OCI-LY3 (cell line): ENCODE measurements around the gene CNIH2.

Experiments used
- CTCF ChIP-seq: fragments of 200-600, 300-600 bp; sonication (generic); IDR thresholded peaks from 2 replicates; pipeline ENCODE4 v1.5.1; 2014; ENCODE audit warnings: antibody characterized with exemption, low read length, low read depth
- EZH2phosphoT487 ChIP-seq: fragments of 200-600 bp; shearing (Covaris generic); IDR thresholded peaks from 2 replicates; pipeline ENCODE4 v1.6.1; 2018; ENCODE audit warnings: antibody characterized with exemption, mixed run types, low read depth

- TF ChIP-seq CTCF (no peak), EZH2phosphoT487 (no peak)
Observed at GRCh38 chr11:66279092-66279734, 1.2 kb downstream of the CNIH2 start.
